ENCODE results near the gene TFF2. TPM values are rescaled to one million over a fixed set of nuclear protein-coding genes. Genes with fewer than 3 reads are reported as not detected.

TFF2 gene
- total and polyA plus RNA-seq, 11 donors = not detected

DNA sequence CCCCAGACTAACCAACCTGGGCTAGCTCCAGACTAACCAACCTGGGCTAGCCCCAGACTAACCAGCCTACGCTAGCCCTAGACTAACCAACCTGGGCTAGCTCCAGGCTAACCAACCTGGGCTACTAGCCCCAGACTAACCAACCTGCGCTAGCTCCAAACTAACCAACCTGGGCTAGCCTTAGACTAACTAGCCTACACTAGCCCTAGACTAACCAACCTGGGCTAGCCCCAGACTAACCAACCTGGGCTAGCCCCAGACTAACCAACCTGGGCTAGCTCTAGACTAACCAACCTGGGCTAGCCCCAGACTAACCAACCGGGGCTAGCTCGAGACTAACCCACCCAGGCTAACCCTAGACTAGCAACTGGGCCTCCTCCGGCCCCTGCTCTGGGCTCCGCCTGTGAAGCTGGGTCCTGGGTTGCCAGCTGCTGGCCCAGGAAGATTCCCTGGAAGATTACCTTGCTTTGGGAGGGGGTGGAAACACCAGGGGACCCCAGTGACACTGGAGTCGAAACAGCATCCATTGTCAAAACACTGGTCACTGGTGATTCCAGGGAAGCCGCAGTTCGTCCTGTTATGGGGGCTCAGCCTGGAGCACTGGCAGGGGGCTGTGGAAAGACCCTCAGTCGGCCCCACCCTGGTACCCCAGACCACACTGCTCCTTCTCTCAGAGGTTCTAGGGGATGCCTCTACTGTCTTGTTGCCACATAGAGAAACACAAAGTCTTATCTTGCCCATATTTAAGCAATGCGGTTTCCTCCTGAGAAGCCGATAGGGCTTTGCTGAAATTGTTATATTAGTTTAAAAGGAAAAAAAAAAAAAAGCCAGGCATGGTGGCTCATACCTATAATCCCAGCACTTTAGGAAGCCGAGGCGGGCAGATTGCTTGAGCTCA lies 1.1 kb downstream of the TFF2 start:
- TF ChIP-seq, protein P1, sequence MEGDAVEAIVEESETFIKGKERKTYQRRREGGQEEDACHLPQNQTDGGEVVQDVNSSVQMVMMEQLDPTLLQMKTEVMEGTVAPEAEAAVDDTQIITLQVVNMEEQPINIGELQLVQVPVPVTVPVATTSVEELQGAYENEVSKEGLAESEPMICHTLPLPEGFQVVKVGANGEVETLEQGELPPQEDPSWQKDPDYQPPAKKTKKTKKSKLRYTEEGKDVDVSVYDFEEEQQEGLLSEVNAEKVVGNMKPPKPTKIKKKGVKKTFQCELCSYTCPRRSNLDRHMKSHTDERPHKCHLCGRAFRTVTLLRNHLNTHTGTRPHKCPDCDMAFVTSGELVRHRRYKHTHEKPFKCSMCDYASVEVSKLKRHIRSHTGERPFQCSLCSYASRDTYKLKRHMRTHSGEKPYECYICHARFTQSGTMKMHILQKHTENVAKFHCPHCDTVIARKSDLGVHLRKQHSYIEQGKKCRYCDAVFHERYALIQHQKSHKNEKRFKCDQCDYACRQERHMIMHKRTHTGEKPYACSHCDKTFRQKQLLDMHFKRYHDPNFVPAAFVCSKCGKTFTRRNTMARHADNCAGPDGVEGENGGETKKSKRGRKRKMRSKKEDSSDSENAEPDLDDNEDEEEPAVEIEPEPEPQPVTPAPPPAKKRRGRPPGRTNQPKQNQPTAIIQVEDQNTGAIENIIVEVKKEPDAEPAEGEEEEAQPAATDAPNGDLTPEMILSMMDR (IDR thresholded peaks at IDR 0.05) = no peak
- no peak for TF ChIP-seq POLR2A (IDR thresholded peaks at IDR 0.05)
- intact Hi-C loops (cut with DNase I) = loop anchor here in 1 of 10 donors (10.0 kb wide), 1 partner anchor 195 kb away; no protein-coding TSS in a partner anchor
- Histone ChIP-seq H3K4me1 (no peaks in the 10 kb centered on the region), H3K4me3 (no peak overlapping the region), H3K27me3 (peaks cover 0 to 11% (median 0%) of the 10 kb centered on the region in 9 donors), H3K9me3 (peaks cover 0 to 9% (median under 1%) of the 10 kb centered on the region in 12 donors), H3K27ac (no peak overlapping the region), H3K36me3 (no peaks in the 10 kb centered on the region)
- no peak for ATAC-seq
- no peak for DNase-seq
- 83 to 87% (median 84%) methylated on average over 10 to 14 of the region's 14 CpGs for WGBS, 4 donors

DNA sequence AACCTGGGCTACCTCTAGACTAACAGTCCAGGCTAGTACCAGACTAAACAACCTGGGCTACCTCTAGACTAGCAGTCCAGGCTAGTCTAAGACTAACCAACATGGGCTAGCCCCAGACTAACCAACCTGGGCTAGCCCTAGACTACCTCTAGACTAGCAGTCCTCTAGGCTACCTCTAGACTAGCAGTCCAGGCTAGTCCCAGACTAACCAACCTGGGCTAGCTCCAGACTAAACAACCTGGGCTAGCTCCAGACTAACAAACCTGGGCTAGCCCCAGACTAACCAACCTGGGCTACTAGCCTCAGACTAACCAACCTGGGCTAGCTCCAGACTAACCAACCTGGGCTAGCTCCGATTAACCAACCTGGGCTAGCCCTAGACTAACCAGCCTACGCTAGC lies 2.0 kb downstream of the TFF2 start:
- no peak for ATAC-seq
- H3K4me3 ChIP-seq = no peak overlapping the region
- WGBS, 4 donors = 90 to 100% (median 97%) methylated on average over 2 of the region's 2 CpGs

DNA sequence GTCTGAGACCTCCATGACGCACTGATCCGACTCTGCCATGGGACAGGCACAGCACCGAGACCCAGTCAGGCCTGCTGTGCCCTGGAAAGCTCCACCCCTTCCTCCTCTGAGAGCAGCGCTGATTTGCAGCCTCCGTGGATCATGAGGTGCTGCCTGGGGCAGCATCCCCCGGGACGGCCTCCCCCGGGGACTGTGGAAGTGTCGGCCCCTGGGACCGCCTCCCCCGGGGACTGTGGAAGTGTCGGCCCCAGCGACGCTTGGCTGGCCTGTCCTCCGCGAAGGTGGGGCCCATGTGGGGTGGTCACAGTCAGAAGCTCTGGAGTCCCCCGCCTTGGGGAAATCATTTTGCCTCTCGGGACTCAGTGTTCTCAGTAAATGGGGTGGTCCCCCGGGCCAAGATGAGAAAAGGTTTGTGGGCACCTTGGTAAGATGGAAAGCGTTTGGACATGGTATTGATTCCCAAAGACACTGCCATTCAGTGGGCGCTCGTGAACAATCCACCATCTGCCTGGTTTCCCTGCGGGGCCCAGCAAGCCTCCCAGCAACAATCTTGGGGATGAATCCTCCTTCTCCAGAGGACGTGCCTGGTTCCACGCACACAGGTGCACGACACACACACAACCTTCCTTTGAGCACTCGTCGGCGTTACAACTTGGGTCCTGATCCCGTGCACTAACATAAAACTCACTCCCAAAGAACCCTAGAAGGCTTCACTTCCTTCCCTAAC lies 3.0 kb downstream of the TFF2 start:
- TF ChIP-seq, protein P1 (IDR thresholded peaks at IDR 0.05) = no peak
- TF ChIP-seq POLR2A (IDR thresholded peaks at IDR 0.05) = no peak
- intact Hi-C loops (cut with DNase I) = loop anchor here in 1 of 10 donors (10.0 kb wide), 1 partner anchor 193 kb away; no protein-coding TSS in a partner anchor
- Histone ChIP-seq H3K4me1 (peaks cover 0 to 3% (median 0%) of the 10 kb centered on the region in 12 donors), H3K9me3 (no peaks in the 10 kb centered on the region), H3K27me3 (peaks cover 0 to 11% (median 0%) of the 10 kb centered on the region in 9 donors), H3K36me3 (no peaks in the 10 kb centered on the region), H3K4me3 (no peak overlapping the region), H3K27ac (no peak overlapping the region)
- WGBS, 4 donors = 82 to 89% (median 85%) methylated on average over 13 to 30 of the region's 30 CpGs
- no peak for ATAC-seq
- no peak for DNase-seq

More for the DNA sequence above, 2.0 kb downstream of the TFF2 start:
- intact Hi-C loops (cut with DNase I) = loop anchor here in 1 of 10 donors (10.0 kb wide), 1 partner anchor 194 kb away; no protein-coding TSS in a partner anchor
- Histone ChIP-seq H3K27me3 (peaks cover 0 to 11% (median 0%) of the 10 kb centered on the region in 9 donors), H3K9me3 (no peaks in the 10 kb centered on the region), H3K27ac (no peak overlapping the region), H3K4me1 (peaks cover 0 to 3% (median 0%) of the 10 kb centered on the region in 12 donors), H3K36me3 (no peaks in the 10 kb centered on the region)
- DNase-seq = no peak
- TF ChIP-seq POLR2A (IDR thresholded peaks at IDR 0.05) = no peak

DNA sequence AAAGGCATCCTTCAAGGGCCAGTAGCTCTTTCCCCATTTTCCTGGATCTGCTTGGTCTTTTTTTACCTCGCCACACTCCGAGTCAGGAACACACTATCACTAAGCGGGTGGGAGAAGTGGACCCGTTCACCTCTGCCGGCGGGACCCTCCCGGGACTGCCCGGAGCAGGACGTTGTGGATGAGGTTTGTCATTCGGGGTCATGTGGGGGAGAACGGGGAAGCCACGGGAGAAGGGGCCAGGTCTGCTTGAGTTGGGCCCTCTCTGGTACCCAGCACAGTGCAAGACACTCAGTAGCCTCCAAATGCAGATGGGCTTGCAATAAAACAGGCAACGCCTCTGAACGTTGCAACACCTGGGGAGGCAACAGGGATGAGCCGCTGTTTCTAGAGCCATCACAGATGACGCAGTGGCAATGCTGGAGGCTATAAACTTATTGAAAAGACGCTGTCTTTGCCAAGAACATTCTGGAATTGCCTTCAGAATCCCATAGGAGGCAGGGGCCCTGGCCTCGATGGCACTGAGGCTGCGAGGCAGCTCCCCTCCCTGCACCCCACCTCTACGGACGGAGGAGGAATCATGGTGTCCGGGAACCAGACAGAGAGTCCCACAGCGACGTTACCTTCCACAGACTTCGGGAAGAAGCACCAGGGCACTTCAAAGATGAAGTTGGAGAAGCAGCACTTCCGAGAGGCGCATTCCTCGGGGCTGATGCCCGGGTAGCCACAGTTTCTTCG lies 3.8 kb downstream of the TFF2 start:
- Histone ChIP-seq H3K27ac (no peak overlapping the region), H3K27me3 (peaks cover 0 to 11% (median 0%) of the 10 kb centered on the region in 9 donors), H3K9me3 (no peaks in the 10 kb centered on the region), H3K4me3 (no peak overlapping the region), H3K36me3 (no peaks in the 10 kb centered on the region), H3K4me1 (peaks cover 0 to 3% (median 0%) of the 10 kb centered on the region in 12 donors)
- WGBS, 4 donors = 86 to 89% (median 88%) methylated on average over 25 to 30 of the region's 30 CpGs
- intact Hi-C loops (cut with DNase I) = loop anchor here in 1 of 10 donors (10.0 kb wide), 1 partner anchor 192 kb away; no protein-coding TSS in a partner anchor
- DNase-seq = no peak
- ATAC-seq = no peak
- TF ChIP-seq POLR2A (IDR thresholded peaks at IDR 0.05) = no peak
- TF ChIP-seq, protein P1 (IDR thresholded peaks at IDR 0.05) = no peak
